Nephron (organoid): Measurements from ENCODE around the gene STN1.

ENCODE experiments used
- H3K27ac Mint-ChIP-seq, 3 experiments: 2 replicates each; pipeline ENCODE4 v1.8.0; 2020; ENCODE audit warnings: mixed read lengths in 3 of 3, mild to moderate bottlenecking in 2 of 3, moderate library complexity in 1 of 3
- H3K27me3 Mint-ChIP-seq: 2 replicates; pipeline ENCODE4 v1.8.0; 2021; ENCODE audit warnings: low read depth, mild to moderate bottlenecking, moderate library complexity, mixed read lengths
- H3K36me3 Mint-ChIP-seq: 2 replicates; pipeline ENCODE4 v1.8.0; 2020; ENCODE audit warnings: low read depth, mixed read lengths
- H3K4me1 Mint-ChIP-seq: 2 replicates; pipeline ENCODE4 v1.8.0; 2020; ENCODE audit warnings: mixed read lengths
- H3K4me3 Mint-ChIP-seq, 3 experiments: 2 replicates each; pipeline ENCODE4 v1.8.0; 2020; ENCODE audit warnings: mild to moderate bottlenecking in 3 of 3, mixed read lengths in 3 of 3, moderate library complexity in 2 of 3
- H3K9me3 Mint-ChIP-seq: 2 replicates; pipeline ENCODE4 v1.8.0; 2020; ENCODE audit warnings: mixed read lengths
- TF ChIP-seq, protein P1 (sequence below), 3 experiments: fragments of 200-600 bp; sonication (generic); IDR thresholded peaks; one replicate each; pipeline ENCODE4 v1.5.0; 2021; ENCODE audit warnings: antibody characterized with exemption in 3 of 3; ENCODE audit not compliant: unreplicated experiment in 3 of 3

STN1 gene

DNA sequence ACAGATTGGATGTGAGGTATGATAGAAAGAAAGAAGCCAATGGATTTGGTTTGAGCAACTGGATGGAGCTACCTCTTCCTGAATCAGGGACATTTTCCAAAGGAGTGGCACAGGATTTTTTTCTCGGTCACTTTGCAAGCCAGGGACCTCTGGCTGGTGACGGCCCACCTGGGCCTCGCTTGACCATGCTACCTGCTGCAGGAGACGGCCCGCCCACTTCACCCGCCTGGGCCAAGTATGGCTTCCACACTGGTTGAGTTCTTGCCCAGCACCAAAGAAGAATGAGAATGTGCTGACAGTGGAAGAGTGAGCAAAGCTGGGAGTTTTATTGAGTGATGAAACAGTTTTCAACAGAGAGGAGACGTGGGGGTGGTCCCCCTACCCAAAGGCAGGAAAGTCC, 38.2 kb downstream of the STN1 start:
- H3K9me3 Mint-ChIP-seq, result no peaks in the 10 kb centered on the region
- no peak overlapping the region for H3K4me3 Mint-ChIP-seq
- peaks cover 41% of the 10 kb centered on the region for H3K36me3 Mint-ChIP-seq
- TF ChIP-seq, protein P1, sequence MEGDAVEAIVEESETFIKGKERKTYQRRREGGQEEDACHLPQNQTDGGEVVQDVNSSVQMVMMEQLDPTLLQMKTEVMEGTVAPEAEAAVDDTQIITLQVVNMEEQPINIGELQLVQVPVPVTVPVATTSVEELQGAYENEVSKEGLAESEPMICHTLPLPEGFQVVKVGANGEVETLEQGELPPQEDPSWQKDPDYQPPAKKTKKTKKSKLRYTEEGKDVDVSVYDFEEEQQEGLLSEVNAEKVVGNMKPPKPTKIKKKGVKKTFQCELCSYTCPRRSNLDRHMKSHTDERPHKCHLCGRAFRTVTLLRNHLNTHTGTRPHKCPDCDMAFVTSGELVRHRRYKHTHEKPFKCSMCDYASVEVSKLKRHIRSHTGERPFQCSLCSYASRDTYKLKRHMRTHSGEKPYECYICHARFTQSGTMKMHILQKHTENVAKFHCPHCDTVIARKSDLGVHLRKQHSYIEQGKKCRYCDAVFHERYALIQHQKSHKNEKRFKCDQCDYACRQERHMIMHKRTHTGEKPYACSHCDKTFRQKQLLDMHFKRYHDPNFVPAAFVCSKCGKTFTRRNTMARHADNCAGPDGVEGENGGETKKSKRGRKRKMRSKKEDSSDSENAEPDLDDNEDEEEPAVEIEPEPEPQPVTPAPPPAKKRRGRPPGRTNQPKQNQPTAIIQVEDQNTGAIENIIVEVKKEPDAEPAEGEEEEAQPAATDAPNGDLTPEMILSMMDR (IDR thresholded peaks at IDR 0.05; ENCODE audit: unreplicated experiment in 3 of 3), result no peak
- no peak overlapping the region for H3K27ac Mint-ChIP-seq
- no peaks in the 10 kb centered on the region for H3K27me3 Mint-ChIP-seq
- no peaks in the 10 kb centered on the region for H3K4me1 Mint-ChIP-seq

DNA sequence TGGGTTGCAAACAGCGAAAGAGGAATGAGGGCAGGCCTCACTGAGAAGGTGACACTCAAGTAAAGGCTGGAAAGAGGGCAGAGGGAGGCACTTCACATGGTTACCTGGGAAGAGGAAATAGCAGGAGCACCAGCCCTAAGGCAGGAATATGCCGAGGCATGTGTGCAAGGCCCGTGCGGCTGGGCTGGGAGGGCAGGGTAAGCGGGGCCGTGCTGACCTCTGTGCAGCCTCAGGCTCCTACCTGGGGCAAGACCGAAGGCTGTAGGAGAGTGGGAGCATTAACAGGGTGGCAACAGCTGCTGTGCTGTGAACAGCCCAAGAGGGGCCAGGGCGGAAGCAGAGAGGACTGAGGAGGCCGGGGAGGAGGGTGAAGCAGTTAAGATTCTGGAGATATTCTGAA, 38.6 kb downstream of the STN1 start:
- Mint-ChIP-seq H3K27me3 (no peaks in the 10 kb centered on the region), H3K36me3 (peaks cover 41% of the 10 kb centered on the region), H3K4me1 (no peaks in the 10 kb centered on the region), H3K27ac (no peak overlapping the region), H3K9me3 (no peaks in the 10 kb centered on the region), H3K4me3 (no peak overlapping the region)
- TF ChIP-seq, protein P1 (IDR thresholded peaks at IDR 0.05; ENCODE audit: unreplicated experiment in 3 of 3), result no peak

DNA sequence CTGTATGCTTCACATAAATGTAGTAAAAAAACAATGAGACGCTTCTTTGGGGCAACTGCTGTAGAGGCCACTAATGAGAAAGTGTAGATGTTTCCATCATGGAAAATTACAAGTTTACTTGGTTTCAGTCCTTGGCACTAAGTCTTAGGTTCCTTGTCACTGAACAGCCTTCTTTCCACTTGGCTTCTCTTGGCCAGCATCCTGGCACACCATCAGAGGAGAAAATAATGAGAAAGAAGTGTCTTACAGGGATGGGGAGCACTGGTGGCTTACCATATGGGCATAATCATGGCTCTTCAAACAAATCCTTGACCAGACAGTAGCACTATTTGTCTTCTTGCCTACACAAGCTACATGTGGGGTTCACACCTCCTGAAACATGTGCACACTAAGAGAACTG, 40.1 kb downstream of the STN1 start:
- no peak overlapping the region for H3K27ac Mint-ChIP-seq
- H3K27me3 Mint-ChIP-seq, result peaks cover 3% of the 10 kb centered on the region
- no peaks in the 10 kb centered on the region for H3K9me3 Mint-ChIP-seq
- H3K4me1 Mint-ChIP-seq, result no peaks in the 10 kb centered on the region
- no peak overlapping the region for H3K4me3 Mint-ChIP-seq
- peaks cover 41% of the 10 kb centered on the region for H3K36me3 Mint-ChIP-seq
- TF ChIP-seq, protein P1 (IDR thresholded peaks at IDR 0.05; ENCODE audit: unreplicated experiment in 3 of 3), result no peak

DNA sequence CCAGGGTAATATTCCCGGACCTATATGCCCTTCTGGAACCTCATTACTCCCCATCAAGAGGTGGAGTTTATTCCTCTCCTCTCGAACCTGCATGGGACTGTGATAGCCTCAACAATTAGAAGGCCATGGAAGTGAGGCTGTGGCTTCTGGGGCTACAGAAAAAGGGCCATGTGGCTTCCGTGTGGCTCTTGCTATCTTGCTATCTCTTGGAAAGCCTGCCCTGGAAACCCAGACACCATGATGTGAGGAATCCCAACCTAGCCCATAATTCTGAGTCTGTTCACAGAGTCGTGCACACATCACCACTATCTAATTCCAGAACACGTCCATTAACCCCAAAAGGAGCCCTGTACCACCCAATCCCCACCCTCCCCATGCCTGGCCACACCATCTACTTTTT, 41.8 kb downstream of the STN1 start:
- peaks cover 33% of the 10 kb centered on the region for H3K36me3 Mint-ChIP-seq
- TF ChIP-seq, protein P1 (IDR thresholded peaks at IDR 0.05; ENCODE audit: unreplicated experiment in 3 of 3), result no peak
- peaks cover 5% of the 10 kb centered on the region for H3K4me1 Mint-ChIP-seq
- H3K27me3 Mint-ChIP-seq, result peaks cover 3% of the 10 kb centered on the region
- no peak overlapping the region for H3K4me3 Mint-ChIP-seq
- no peak overlapping the region for H3K27ac Mint-ChIP-seq
- H3K9me3 Mint-ChIP-seq, result no peaks in the 10 kb centered on the region

DNA sequence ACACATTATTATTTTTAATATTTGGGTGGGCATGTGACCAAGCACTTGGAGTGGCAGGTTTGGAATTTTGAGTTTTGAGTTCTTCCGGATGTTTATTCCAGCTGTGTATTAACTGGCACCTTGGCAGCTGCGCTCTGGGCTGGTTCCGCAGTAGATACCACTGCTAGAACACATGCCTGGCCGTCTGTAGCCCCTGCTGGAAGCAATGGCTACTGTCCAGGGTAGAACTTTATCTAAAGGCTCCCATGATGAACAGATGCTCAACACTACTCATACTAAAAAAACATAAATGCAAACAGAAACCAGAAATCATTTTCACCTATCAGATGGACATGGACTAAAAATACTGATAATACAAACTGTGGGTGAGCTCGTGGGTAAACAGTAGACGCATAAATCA, 43.3 kb downstream of the STN1 start:
- H3K4me3 Mint-ChIP-seq, result no peak overlapping the region
- peaks cover 3% of the 10 kb centered on the region for H3K27me3 Mint-ChIP-seq
- H3K9me3 Mint-ChIP-seq, result no peaks in the 10 kb centered on the region
- peaks cover 16% of the 10 kb centered on the region for H3K4me1 Mint-ChIP-seq
- TF ChIP-seq, protein P1 (IDR thresholded peaks at IDR 0.05; ENCODE audit: unreplicated experiment in 3 of 3), result no peak
- H3K36me3 Mint-ChIP-seq, result peaks cover 20% of the 10 kb centered on the region
- H3K27ac Mint-ChIP-seq, result no peak overlapping the region

DNA sequence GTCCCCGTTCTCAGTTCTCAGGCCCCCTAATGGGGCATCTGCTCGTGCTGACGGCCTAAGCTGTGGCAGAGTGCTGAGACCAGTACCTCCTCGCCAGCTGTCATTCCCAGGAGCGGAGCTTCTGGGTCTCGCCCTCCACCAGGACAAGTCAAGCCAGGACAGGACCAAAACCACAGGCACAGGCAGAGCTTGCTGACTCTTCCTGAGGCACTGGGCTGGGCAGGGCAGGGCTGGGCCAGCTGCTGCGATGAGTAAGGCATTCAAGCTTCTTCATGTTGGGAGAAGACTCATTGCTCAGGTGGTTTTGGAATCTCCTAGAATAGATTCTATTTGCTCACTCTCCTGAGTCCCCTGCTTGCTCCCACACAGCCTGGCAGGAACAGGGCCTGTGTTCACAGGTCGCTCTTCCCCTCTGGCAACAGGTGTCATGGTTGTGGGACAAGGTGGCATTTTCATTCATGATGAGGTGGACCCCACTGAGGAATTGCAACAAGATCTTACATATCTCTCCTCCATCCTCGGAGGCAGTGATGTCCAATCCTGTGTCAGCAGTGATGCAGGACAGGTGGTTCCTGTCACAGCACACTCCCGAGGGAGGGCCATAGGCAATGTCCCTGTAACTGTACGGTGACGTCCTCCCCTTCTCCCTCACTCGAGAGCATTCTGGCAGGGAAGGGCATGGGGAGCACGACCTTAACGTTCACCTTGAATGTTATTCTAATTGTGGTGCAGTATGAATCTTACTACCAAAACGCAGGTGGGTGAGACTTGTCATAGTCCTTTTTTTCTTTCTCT, 45.6 kb downstream of the STN1 start:
- H3K9me3 Mint-ChIP-seq, result no peaks in the 10 kb centered on the region
- H3K4me1 Mint-ChIP-seq, result peaks cover 16% of the 10 kb centered on the region
- no peaks in the 10 kb centered on the region for H3K36me3 Mint-ChIP-seq
- no peak overlapping the region for H3K4me3 Mint-ChIP-seq
- TF ChIP-seq, protein P1 (IDR thresholded peaks at IDR 0.05; ENCODE audit: unreplicated experiment in 3 of 3), result no peak
- H3K27me3 Mint-ChIP-seq, result peaks cover 3% of the 10 kb centered on the region
- H3K27ac Mint-ChIP-seq, result no peak overlapping the region
